HTERT RPE-1 (cell line): ENCODE results near the gene ANKS1B.
"Not testable (repeated sequence)": the region's sequence is repeated elsewhere in the genome, so short reads cannot be mapped to it uniquely, and the experiment has no call there.

Experiments used
- in situ Hi-C: fragments of 300-500 bp; cut with MboI; formaldehyde crosslinking; loops from 4 replicates; pipeline ENCODE4 v1.14.3; 2020; ENCODE audit warnings: low sequenced_read_pairs

The ANKS1B gene

GRCh38 chr12:99609455-99610181 is 375.1 kb downstream of the ANKS1B start:
- in situ Hi-C loops, result no loop called here

- in situ Hi-C loops, result no loop called here
Measured at GRCh38 chr12:99600388-99600787, 384.3 kb downstream of the ANKS1B start.

- in situ Hi-C loops, result no loop called here
Measured at GRCh38 chr12:99598785-99599184, 386.0 kb downstream of the ANKS1B start.

- in situ Hi-C loops, result no loop called here
Measured at GRCh38 chr12:99596762-99597161, 388.0 kb downstream of the ANKS1B start.

- in situ Hi-C loops, result not testable (repeated sequence)
Measured at GRCh38 chr12:99577125-99577524, 407.6 kb downstream of the ANKS1B start.

GRCh38 chr12:99573980-99574379 is 410.8 kb downstream of the ANKS1B start:
- in situ Hi-C loops, result no loop called here

- in situ Hi-C loops, result no loop called here
Measured at GRCh38 chr12:99567072-99567471, 417.7 kb downstream of the ANKS1B start.

- in situ Hi-C loops, result no loop called here
Measured at GRCh38 chr12:99558109-99558508, 426.6 kb downstream of the ANKS1B start.

GRCh38 chr12:99553461-99553860 is 431.3 kb downstream of the ANKS1B start:
- in situ Hi-C loops, result no loop called here

GRCh38 chr12:99552022-99552421 is 432.7 kb downstream of the ANKS1B start:
- in situ Hi-C loops, result no loop called here

- in situ Hi-C loops, result no loop called here
Measured at GRCh38 chr12:99549651-99550050, 435.1 kb downstream of the ANKS1B start.

- in situ Hi-C loops, result no loop called here
Measured at GRCh38 chr12:99549196-99549595, 435.5 kb downstream of the ANKS1B start.

GRCh38 chr12:99544457-99544856 is 440.3 kb downstream of the ANKS1B start:
- in situ Hi-C loops, result no loop called here

- in situ Hi-C loops, result no loop called here
Measured at GRCh38 chr12:99529966-99530365, 454.8 kb downstream of the ANKS1B start.

GRCh38 chr12:99528478-99528877 is 456.3 kb downstream of the ANKS1B start:
- in situ Hi-C loops, result no loop called here

- in situ Hi-C loops, result no loop called here
Measured at GRCh38 chr12:99523853-99524252, 460.9 kb downstream of the ANKS1B start.

GRCh38 chr12:99522456-99522855 is 462.3 kb downstream of the ANKS1B start:
- in situ Hi-C loops, result no loop called here

GRCh38 chr12:99521664-99522063 is 463.1 kb downstream of the ANKS1B start:
- in situ Hi-C loops, result no loop called here

GRCh38 chr12:99513066-99513465 is 471.7 kb downstream of the ANKS1B start:
- in situ Hi-C loops, result no loop called here

GRCh38 chr12:99505805-99506204 is 478.9 kb downstream of the ANKS1B start:
- in situ Hi-C loops, result no loop called here

- in situ Hi-C loops, result no loop called here
Measured at GRCh38 chr12:99498756-99499155, 486.0 kb downstream of the ANKS1B start.

GRCh38 chr12:99495799-99496198 is 488.9 kb downstream of the ANKS1B start:
- in situ Hi-C loops, result no loop called here

- in situ Hi-C loops, result no loop called here
Measured at GRCh38 chr12:99493197-99493596, 491.5 kb downstream of the ANKS1B start.
